A673 (cell line): ENCODE measurements around the gene JMJD7. TPM values are rescaled to one million over a fixed set of nuclear protein-coding genes. Genes with fewer than 3 reads are reported as not detected.

Source experiments
- BruUV-seq: library from RNA; stranded (reverse); fragments of 400-500 nt; replicated peaks from 2 replicates; lab custom pipeline; 2021; lab: Mats Ljungman, UMichigan
- CTCF ChIA-PET: fragments of 300-600 bp; sonication (Branson Sonifier 250); formaldehyde crosslinking; loops from one replicate; lab custom pipeline; 2022; ENCODE audit warnings: antibody characterized with exemption; lab: Charles Lee
- POLR2A ChIA-PET: fragments of 300-600 bp; sonication (Branson Sonifier 250); formaldehyde crosslinking; loops from one replicate; lab custom pipeline; 2022; ENCODE audit warnings: antibody characterized with exemption; ENCODE audit not compliant: low non-redundant PET; lab: Charles Lee
- DNase-seq: peaks from one replicate; pipeline ENCODE4 v3.0.0-alpha.2; 2015; ENCODE audit warnings: low spot score
- H3K27ac ChIP-seq: fragments of 200-600 bp; sonication (generic); 2 replicates; pipeline ENCODE4 v1.5.1; 2016; ENCODE audit warnings: mixed run types, low read depth, mild to moderate bottlenecking, mixed read lengths, antibody characterized with exemption, low read length; ENCODE audit not compliant: poor library complexity, severe bottlenecking
- H3K27me3 ChIP-seq: fragments of 200-600 bp; sonication (generic); replicated peaks from 2 replicates; pipeline ENCODE4 v1.6.1; 2017; ENCODE audit warnings: mixed run types, low read depth, mild to moderate bottlenecking, mixed read lengths, antibody characterized with exemption, low read length; ENCODE audit not compliant: insufficient read depth, poor library complexity
- H3K36me3 ChIP-seq: fragments of 200-600 bp; sonication (generic); 2 replicates; pipeline ENCODE4 v1.6.1; 2016; ENCODE audit warnings: mixed run types, mild to moderate bottlenecking, mixed read lengths, antibody characterized with exemption, low read length; ENCODE audit not compliant: insufficient read depth, poor library complexity, severe bottlenecking
- H3K4me1 ChIP-seq: fragments of 200-600 bp; sonication (generic); 2 replicates; pipeline ENCODE4 v1.6.1; 2017; ENCODE audit warnings: mixed run types, mild to moderate bottlenecking, mixed read lengths, antibody characterized with exemption, low read length; ENCODE audit not compliant: insufficient read depth, poor library complexity, severe bottlenecking
- H3K4me3 ChIP-seq: fragments of 200-600 bp; sonication (generic); 2 replicates; pipeline ENCODE4 v1.5.1; 2016; ENCODE audit warnings: low read depth, mixed run types, mild to moderate bottlenecking, mixed read lengths, low read length; ENCODE audit not compliant: poor library complexity, severe bottlenecking
- H3K9me3 ChIP-seq: fragments of 200-600 bp; sonication (generic); 2 replicates; pipeline ENCODE4 v1.6.1; 2016; ENCODE audit warnings: mixed run types, low read depth, mild to moderate bottlenecking, mixed read lengths, antibody characterized with exemption, low read length; ENCODE audit not compliant: poor library complexity, severe bottlenecking
- EZH2 ChIP-seq: fragments of 200-600 bp; sonication (generic); IDR thresholded peaks from 2 replicates; pipeline ENCODE4 v1.6.1; 2017; ENCODE audit warnings: borderline replicate concordance, low read depth, mild to moderate bottlenecking, mixed read lengths, antibody characterized with exemption, low read length; ENCODE audit not compliant: poor library complexity, severe bottlenecking
- intact Hi-C: fragments of 100-400 bp; cut with micrococcal nuclease; formaldehyde crosslinking; loops from one replicate; pipeline ENCODE4 v1.10.0; 2022; ENCODE audit not compliant: unreplicated experiment
- total RNA-seq: library from RNA; stranded (reverse); gene quantifications from 2 replicates; pipeline ENCODE4 v1.2.3, GENCODE V29; 2021
- TF ChIP-seq, protein P1 (sequence below): fragments of 300-800, 200-600 bp; sonication (generic); conservative IDR thresholded peaks from 2 replicates; pipeline ENCODE4 v1.5.1; 2017; ENCODE audit warnings: low read depth, mild to moderate bottlenecking, antibody characterized with exemption, low read length, moderate library complexity, mixed read lengths

The JMJD7 gene
- total RNA-seq, 1 experiment from 2014 or later = 18.8 TPM

DNA sequence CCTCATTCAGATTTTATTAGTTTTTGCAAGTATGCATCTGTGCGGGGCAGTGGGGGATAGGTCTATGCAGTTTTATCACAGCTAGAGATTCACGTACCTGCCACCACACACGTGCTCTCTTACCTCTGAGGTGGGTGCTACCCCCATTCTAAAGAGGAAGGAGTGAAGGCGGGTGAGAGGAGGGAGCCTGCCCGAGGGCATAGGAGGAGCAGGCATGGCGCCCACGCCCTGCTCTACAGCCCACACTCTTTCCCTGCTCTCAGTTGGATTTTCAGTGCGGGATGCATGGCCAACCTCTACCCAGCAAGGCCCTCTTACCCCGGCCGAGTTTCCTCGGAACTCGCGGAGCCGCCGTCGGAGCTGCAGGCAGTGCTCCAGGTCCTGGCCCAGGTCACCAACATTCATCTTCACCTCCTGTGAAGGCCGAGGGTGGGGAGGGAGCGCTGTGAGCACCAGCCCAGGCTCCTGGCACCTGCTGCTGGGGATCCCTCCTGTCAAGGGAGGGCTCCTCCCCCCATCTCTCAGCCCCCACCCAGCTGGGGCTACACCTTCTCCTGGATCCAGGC lies 37.7 kb downstream of the JMJD7 start:
- Histone ChIP-seq H3K9me3 (no peaks in the 10 kb centered on the region), H3K4me1 (peaks cover 7% of the 10 kb centered on the region), H3K4me3 (no peak overlapping the region), H3K36me3 (no peaks in the 10 kb centered on the region), H3K27ac (no peak overlapping the region), H3K27me3 (no peaks in the 10 kb centered on the region)
- no peak for DNase-seq
- CTCF ChIA-PET = no interaction called here
- TF ChIP-seq, protein P1, sequence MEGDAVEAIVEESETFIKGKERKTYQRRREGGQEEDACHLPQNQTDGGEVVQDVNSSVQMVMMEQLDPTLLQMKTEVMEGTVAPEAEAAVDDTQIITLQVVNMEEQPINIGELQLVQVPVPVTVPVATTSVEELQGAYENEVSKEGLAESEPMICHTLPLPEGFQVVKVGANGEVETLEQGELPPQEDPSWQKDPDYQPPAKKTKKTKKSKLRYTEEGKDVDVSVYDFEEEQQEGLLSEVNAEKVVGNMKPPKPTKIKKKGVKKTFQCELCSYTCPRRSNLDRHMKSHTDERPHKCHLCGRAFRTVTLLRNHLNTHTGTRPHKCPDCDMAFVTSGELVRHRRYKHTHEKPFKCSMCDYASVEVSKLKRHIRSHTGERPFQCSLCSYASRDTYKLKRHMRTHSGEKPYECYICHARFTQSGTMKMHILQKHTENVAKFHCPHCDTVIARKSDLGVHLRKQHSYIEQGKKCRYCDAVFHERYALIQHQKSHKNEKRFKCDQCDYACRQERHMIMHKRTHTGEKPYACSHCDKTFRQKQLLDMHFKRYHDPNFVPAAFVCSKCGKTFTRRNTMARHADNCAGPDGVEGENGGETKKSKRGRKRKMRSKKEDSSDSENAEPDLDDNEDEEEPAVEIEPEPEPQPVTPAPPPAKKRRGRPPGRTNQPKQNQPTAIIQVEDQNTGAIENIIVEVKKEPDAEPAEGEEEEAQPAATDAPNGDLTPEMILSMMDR = no peak
- intact Hi-C loops = no loop called here
- POLR2A ChIA-PET = no interaction called here
- no TSS peak for BruUV-seq

DNA sequence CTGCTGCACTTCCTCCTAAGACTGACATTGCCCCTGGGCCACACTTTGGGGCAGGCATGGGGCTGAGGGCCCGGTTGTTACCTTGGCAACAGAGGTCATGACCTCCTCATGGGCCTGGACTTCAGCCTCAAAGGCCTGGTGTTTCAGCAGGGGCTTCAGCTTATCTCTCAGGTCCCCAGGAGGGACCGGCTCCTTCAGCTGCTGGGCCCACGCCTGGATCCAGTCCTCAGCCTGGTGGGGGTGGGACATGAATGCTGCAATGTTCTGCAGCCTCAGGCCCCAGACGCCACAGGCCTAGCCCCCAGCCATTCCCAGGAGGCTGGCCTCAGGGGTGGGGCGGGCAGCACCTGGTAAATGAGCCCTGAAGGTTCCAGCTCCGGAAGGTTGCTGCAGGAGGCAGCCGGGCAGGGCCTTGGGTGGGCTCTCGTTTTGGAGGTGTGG lies 38.4 kb downstream of the JMJD7 start:
- intact Hi-C loops = no loop called here
- Histone ChIP-seq H3K36me3 (no peaks in the 10 kb centered on the region), H3K27me3 (no peaks in the 10 kb centered on the region), H3K27ac (no peak overlapping the region), H3K9me3 (no peaks in the 10 kb centered on the region), H3K4me3 (no peak overlapping the region), H3K4me1 (peaks cover 7% of the 10 kb centered on the region)
- ChIA-PET POLR2A (no interaction called here), CTCF (no interaction called here)
- no peak for DNase-seq
- TF ChIP-seq, protein P1 = no peak
- no peak for TF ChIP-seq EZH2
- BruUV-seq = no TSS peak

DNA sequence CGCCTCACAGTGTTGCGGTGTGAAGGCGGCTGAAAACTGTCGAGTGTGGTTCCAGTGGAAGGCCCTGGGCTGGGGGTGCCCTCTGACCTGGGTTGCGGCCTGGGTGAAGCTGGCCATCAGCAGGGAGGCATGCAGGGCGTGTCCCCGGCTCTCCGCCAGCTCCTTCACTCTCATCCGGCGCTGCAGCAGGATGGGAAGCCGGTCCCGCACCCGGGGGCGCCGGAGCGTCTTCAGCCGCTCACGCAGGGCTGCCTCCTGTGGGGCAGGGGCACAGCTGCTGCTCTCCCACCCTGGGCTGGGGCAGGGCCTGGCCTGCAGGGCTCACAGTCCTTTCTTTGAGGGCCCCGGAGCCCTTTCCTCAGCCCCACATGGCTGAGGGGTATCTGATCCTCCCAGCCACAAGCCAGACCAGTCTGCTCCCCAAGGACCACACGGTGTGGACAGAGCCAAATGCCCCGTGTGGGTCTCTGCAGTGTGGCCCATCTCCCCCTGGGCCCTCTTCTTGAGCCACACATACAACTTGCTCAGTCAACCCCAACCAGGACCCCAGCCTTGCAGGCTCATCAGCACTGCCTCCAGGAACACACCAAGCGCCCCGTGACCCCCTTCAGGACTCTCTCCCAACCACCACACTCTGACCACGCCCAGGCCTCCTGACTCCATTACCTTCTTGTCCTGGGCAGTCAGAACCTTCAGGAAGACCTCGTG lies 39.1 kb downstream of the JMJD7 start:
- H3K9me3 ChIP-seq = no peaks in the 10 kb centered on the region
- H3K36me3 ChIP-seq = no peaks in the 10 kb centered on the region
- no peak overlapping the region for H3K4me3 ChIP-seq
- no peak overlapping the region for H3K27ac ChIP-seq
- no peaks in the 10 kb centered on the region for H3K27me3 ChIP-seq
- ChIA-PET CTCF (no interaction called here), POLR2A (no interaction called here)
- H3K4me1 ChIP-seq = peaks cover 7% of the 10 kb centered on the region
- intact Hi-C loops = no loop called here
- TF ChIP-seq EZH2 = no peak
- TF ChIP-seq, protein P1 = no peak
- no TSS peak for BruUV-seq
- DNase-seq = no peak
